HG03135 (cell line): ENCODE data around the gene NFATC1.

ENCODE experiments used
- ATAC-seq: cut with Tn5 transposase; IDR thresholded peaks from one replicate; pipeline ENCODE4 v1.9.1; 2021; ENCODE audit warnings: mild to moderate bottlenecking, moderate library complexity; ENCODE audit not compliant: unreplicated experiment

NFATC1 gene

DNA sequence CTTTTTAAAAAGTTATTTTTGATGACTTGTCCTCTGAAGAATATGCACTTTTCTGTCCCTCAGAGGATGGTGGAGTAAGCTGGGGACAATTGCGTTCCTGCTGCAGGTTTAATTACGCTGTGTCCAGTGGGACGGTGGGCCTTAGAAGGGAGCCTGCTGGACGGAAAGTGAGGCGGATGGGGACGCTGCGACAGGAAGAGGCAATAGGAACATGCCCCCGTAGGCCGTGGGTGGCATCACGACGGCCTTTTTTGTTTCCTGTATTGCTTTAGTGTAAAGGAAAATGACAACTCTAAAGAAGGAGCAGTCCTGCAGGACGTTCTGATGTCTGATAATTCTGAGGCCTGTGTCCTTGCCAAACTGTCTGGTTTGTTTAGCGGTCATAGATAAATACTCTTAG lies 121.6 kb downstream of the NFATC1 start:
- ATAC-seq = no peak

DNA sequence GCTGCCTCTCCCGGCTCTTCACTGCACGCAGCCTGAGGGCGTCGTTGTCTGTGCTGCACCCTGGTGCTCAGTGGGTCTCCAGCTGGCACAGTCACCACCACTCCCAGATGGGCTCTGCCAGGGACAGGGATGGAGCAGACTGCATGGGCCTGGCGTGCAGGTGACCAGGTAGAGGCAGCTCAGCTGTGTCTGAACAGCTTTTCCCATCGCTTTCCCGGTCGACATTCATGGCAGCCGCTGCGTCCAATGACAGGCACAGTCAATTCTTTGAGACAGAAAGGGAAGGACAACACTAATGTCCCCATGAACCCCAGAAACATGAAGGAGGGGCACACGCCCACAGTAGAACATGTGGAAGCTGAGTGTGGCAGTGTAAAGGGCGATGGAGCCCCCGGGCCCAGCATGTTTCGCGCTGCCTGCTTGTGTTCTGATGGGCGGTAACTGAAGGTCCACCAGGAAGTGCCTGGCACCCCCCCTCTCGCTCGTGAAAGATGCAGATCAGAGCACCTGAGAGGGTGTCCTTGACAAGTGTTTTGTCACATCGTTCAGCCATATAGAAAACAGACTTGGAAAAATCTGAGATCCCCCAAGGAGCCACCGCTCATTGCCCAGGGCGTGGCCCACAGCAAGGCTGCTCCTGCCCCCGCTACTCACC lies 122.4 kb downstream of the NFATC1 start:
- ATAC-seq = no peak

DNA sequence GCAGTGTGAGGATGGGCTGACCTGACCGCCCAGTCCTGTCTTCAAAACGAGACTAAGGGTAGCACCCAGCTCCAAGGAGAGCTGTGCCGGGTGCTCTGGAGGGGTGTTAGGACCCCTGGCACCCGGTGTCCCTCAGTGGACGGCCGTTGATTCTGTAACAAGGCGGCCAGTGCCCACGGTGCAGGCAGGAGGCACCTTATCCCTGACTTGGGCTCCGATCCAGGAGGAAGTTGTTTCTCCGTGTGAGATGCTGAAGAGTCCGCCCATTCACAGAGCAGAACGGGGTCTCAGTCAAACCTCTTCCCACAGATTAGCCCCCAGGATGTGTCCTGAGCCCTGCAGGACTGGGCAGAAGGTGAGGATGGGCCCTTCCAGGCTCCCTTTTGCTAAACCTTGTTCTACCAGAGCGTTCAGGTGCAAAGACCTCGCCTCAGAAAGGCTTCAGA lies 123.0 kb downstream of the NFATC1 start:
- ATAC-seq = no peak

DNA sequence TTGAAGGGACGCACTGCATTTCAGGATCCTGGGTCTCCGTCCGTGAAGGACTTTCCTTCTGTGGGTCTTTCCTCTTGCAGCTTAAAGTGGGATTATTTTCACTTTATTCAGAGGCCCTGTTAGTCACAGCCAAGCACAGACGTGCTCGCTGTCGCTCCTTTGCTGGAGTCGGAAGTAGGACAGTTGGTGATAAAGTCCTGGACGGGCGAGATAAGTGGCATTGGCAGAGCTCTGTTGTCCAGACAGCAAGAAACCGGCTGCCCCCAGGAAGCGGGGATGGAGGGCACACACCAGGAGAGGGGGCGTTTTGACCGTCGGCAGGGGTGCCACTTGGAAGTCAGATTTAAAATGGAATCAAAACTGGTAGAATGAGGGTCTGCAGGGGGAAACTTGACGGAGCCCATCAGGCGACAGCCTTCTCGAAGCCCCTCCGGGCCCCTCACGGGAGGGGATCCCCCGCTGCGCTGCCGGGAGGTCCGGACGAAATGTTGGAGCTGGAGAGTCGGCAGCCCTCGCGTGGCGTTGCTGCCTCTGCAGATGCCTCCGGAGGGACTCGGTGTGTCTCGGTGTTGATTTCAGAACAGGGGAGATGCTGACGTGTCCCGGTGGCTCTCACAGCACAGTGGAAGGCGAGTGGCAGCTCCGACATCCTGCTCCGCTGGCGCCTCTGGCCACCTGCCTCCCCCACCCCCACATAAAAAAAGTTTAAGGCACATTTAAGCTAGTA lies 124.2 kb downstream of the NFATC1 start:
- no peak for ATAC-seq

DNA sequence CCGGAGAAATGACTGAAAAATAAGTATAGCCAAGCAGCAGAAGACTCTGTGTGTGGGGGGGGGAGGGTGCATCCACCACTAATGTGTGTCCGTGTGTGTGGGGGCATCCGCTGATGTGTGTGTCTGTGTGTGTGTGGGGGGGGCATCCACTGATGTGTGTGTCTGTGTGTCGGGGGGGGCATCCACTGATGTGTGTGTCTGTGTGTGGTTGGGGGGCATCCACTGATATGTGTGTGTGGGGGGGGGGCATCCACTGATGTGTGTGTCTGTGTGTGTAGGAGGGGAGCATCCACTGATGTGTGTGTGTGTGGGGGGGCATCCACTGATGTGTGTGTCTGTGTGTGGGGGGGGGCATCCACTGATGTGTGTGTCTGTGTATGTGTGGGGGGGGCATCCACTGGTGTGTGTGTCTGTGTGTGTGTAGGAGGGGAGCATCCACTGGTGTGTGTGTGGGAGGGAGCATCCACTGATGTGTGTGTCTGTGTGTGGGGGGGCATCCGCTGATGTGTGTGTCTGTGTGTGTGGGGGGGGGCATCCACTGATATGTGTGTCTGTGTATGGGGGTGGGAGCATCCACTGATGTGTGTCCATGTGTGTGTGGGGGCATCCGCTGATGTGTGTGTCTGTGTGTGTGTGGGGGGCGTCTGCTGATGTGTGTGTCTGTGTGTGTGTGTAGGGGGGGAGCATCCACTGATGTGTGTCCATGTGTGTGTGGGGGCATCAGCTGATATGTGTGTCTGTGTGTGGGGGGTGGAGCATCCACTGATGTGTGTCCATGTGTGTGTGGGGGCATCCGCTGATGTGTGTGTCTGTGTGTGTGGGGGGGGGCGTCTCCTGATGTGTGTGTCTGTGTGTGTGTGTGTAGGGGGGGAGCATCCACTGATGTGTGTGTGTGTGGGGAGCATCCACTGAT lies 125.0 kb downstream of the NFATC1 start:
- ATAC-seq = no peak

DNA sequence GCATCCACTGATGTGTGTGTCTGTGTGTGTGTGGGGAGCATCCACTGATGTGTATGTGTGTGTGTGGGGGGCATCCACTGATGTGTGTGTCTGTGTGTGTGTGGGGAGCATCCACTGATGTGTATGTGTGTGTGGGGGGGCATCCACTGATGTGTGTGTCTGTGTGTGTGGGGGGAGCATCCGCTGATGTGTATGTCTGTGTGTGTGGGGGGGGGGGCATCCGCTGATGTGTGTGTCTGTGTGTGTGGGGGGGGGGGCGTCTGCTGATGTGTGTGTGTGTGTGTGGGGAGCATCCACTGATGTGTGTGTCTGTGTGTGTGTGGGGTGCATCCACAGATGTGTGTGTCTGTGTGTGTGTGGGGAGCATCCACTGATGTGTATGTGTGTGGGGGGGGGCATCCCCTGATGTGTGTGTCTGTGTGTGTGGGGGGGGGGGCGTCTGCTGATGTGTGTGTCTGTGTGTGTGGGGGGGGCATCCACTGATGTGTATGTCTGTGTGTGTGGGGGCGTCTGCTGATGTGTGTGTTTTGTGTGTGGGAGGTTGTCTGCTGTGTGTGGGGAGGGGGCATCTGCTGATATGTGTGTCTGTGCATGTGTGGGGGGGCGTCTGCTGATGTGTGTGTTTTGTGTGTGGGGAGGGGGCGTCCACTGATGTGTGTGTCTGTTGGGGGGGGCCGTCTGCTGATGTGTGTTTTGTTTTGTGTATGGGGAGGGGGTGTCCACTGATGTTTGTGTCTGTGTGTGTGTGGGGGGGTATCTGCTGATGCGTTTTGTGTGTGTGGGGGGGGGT lies 125.9 kb downstream of the NFATC1 start:
- ATAC-seq = no peak

DNA sequence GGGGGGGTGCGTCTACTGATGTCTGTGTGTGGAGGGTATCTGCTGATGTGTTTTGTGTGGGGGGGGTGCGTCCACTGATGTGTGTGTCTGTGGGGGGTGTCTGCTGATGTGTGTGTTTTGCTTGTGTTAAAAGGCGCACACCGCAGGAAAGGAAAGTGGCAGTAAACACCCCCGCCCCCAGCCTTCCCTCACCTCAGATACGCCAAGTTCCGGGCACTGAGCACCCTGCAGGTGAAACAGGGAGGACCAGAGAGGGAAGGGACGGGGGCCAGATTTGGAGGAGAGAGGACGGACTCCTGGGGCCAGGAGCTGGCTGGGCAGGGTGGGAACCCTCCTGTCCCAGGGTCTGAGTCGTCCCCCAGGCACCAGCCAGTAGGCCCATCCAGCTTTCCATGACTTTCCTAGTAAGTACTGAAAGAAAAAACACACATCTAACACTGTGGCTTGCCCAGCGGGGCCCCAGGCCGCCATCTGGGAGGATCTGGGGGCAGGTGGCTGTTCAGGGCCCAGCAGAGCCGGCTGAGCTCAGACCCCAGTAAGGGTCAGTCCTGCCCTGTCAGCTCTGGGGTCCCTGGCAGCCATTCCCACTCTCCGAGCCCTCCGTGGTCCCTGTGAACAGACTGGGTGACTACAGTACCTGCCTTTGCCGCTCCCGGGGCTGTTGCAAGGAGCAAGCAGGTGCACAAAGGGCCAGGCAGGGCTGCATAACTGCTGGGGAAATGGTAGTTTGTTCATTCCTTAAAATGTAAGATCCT lies 126.9 kb downstream of the NFATC1 start:
- ATAC-seq = no peak

DNA sequence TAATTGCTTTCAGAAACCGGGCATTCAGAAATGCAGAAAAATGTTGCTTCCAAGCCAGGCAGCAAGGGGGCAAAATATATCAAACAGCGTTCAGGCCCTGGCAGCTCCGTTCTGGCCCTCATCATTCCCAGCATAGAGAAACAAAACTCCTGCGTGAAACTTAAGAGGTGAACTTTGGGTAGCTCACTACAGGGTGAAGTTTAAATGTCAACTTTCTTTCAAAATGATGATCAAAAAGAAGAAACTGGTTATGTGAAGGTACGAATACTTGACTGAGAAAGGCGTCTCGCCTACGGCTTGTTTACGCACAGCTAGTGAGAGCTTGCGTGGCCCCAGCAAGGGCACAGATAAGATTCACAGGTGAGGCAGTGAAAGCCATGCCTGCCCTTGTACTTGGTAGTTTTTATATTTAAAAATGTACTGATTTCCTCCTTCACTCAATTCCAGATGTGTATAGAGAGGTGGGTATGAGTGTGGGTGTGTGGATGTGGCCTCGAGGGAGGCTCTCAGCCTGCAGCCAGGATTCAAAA lies 127.5 kb downstream of the NFATC1 start:
- peak; percentile 42 for ATAC-seq

DNA sequence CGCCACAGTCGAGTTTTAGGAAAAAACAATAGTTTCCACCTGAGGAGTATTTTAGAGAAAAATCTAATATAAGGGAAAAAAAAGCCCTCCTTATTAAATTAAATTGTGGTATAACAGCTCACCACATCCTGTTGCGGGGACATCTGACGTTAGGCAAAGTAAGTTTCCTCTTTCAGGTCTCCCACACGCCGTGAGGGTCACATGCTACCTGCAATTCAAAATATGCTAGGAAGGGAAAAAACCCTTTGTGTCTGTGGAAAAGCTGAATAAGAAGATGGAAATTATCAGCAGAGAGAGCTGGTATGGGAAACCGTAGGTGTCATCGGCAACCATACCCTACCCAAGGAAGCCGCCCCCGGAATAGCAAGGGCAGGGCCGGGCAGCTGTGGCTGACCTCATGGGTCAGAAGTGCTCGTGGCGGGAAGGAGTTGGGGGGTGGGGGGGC lies 128.0 kb downstream of the NFATC1 start:
- ATAC-seq = peak; percentile 64

DNA sequence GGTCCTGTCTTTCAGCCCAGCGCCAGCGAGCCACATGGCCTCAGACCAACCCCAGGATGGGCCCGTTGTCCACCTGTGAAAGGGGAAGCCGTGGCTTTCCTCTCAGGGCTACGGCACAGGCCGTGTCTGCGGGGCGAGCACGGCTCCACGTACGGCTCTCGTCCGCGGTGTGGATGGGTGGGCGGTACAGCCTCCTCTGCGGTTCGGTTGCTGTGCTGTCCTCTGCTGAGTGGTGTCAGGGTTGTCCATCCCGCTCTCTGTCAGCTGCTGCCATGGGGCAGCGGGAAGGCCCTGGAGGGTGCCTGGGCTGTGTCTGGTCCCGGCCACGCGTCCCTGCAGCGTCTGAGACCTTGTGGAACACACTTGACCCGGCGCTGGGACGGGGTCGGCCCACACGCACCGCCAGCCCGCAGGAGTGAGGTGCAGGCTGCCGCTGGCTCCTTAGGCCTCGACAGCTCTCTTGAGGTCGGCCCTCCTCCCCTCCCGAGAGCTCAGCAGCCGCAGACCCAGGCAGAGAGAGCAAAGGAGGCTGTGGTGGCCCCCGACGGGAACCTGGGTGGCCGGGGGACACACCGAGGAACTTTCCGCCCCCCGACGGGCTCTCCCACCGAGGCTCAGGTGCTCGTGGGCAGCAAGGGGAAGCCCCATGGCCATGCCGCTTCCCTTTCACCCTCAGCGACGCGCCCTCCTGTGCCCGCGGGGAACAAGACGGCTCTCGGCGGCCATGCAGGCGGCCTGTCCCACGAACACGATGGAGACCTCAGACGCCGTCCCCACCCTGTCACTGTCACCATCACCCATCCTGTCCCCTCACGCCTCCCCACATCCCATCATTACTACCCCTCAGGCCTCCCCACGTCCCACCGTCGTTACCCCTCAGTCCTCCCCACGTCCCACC lies 128.7 kb downstream of the NFATC1 start:
- ATAC-seq = peak; percentile 36

DNA sequence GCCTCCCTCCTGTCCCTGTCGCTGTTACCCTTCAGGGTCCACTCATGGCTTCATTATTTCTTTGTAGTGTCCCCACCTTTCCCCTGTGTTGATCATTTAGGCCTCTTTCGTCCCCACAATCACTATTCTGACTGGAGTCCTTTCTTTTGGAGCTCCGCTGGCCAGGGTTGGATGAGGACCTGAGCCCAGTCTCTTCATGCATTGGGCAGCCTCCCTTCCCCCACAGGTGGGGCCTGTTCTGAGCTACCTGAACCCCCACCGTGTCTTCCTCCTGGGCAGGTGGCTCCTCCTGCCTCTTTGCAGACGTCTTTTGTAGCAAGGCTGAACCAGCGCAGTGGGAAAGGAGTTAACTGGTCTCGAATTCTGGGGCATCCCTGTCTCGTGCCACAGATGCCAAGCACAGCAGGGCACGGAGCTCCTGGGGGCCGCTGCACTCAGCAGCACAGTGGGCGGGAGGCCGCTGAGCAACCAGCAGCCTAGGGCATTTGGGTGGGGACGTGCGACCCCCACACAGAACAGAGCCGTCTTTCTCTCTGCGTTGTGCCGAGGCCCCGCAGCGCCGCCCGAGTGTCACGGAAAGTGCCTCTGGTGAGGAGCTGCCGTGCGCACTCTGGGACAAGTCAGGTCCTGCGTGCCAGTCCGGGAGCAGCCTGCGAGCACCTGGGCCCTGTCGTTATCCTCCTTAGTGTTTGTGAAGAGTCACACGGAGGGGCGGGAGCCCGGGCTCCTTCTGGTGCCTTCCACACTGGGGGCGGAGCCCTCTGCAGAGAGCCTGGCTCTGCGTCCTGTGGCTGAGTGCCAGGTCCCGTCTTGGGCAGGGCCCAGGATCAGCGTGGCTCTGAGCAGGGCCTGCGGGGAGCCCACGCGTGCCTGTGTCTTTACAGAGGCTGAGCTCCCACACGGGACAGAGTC lies 130.1 kb downstream of the NFATC1 start:
- ATAC-seq = no peak

DNA sequence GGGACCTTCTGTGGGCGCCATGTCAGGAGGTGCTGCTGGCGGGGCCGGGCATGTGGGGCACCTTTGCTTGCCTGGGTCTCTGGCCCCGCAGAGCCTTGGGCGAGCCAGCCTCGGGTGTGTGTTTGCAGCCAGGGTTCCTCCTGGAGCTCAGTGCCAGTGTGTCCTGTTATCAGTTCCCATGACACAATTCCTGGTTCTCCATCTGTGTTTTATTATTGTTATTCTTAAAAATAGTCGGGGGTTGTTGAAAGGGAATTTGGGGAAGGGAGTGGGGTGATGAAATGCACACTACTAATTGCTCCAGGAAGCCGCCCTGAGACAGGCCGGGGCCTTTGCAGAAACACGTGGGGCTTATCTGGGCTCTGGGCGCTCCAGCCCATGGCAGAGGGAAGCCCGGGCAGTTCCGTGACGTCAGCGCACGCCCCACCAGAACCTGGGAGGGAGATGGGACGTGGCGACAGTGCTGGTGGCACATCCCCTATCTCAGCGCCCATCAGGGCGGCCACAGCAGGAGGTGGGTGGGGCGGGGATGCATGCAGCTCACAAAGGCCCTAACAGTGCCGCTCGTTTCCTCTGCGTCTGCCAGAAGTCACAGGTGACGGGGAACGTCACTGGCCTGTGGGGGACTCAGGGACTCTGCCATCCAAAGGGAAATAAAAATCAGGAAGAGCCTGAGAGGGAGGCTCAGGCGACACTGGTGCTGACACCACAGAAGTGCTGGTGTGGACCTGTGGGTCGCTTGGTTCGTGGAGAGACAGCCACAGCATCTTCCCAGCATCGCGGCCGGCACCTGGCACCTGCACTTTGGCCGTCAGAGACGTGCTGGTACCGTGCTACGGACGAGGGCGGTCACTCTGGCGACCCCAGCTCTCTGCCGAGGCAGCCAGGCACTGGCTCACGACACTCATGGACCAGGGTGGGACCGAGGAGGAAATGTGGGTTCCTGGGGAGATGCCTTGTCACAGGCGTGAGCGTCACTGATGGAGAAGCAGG lies 131.0 kb downstream of the NFATC1 start:
- ATAC-seq = no peak

DNA sequence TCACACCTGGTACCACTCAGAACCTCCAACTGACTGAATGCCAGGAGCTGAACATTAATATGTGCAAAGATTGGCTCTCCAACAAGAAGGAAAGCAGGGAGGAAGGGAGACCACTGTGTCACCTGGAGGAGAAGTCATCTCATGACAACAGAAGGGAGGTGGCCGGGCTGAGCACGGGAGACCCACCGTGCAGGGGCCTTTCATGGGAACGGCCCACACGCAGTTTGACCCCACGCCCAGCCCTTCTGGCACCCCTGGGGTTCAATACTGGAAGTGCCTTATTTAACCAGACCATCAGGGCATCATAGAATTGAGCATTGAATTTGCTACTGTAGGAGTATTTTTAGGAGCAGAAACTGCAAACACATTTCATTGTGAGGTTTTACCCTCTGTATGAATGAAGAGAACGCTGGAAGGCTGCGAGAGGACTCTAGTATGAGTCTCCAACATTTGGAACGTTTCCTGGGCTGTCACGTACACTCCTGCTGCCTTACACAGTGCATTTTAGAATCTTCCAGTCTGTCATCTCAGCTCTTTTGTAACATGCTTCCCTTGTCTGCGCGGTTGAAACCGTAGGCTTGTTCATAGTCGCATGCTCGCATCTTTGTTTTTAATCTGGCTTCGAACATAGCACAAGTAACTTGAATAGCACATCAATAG lies 132.1 kb downstream of the NFATC1 start:
- no peak for ATAC-seq

DNA sequence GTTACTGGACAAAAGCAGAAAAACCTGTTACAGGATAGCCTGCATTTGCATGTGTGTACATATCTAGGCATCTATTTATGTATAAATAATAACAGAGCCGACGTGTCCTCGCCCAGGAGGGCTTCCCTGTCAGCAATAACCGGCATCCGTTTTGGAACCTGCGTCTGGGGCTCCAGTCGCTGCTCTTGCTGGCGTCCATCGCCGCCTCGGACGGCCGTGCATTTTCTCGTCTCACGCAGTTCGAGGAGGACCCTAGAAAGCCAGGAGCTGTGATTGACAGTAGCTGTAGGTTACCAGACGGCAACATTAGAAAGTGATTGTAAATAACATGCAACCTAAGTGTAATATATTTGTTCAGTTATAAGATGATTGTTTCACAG lies 132.6 kb downstream of the NFATC1 start:
- ATAC-seq = no peak

DNA sequence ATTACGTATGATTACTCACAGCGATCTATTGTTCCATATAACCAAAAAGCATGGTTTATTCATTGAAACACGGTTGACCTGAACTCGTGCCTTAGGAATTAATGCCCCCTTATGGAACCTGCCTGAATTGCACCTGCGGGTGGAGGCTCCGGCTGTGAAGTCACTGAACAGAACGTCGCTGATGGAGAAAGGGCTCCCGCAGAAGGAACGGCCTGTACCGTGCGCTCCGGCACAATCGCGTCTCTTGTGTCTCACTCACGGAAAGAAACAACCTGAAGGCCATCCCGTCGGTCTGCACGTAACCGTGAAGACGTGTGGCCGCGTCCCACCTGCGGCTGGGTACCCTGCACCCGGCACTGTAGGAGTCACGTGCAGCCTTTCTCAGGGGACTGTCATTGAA lies 133.1 kb downstream of the NFATC1 start:
- ATAC-seq = no peak

DNA sequence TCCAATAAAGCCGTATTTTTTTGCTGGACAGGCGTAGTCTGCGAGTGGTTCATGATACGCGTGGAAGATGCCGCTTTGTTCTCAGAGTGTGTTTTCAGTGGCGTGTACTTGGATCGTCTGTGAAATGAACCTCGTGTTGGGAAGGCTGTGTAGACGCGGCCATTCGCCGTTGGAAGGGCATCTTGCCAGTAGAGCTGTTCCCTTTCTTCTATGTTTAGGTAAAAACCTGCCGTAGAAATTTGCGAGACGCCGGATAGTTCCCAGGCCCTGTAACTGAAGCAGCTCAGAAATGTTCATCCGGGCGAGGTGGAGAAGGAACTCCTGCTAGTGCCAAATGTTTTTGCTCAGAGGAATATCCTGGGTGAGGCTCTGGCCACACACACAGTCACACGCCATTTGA lies 133.6 kb downstream of the NFATC1 start:
- ATAC-seq = no peak
